Fibroblast of skin of right biceps (primary cell): Measurements from ENCODE around the gene RFLNA.
"Not testable (repeated sequence)": the region's sequence is repeated elsewhere in the genome, so short reads cannot be mapped to it uniquely, and the experiment has no call there.

Experiments
- DNase-seq: peaks from one replicate; pipeline ENCODE4 v3.0.0-alpha.2; 2013

The RFLNA gene

DNA sequence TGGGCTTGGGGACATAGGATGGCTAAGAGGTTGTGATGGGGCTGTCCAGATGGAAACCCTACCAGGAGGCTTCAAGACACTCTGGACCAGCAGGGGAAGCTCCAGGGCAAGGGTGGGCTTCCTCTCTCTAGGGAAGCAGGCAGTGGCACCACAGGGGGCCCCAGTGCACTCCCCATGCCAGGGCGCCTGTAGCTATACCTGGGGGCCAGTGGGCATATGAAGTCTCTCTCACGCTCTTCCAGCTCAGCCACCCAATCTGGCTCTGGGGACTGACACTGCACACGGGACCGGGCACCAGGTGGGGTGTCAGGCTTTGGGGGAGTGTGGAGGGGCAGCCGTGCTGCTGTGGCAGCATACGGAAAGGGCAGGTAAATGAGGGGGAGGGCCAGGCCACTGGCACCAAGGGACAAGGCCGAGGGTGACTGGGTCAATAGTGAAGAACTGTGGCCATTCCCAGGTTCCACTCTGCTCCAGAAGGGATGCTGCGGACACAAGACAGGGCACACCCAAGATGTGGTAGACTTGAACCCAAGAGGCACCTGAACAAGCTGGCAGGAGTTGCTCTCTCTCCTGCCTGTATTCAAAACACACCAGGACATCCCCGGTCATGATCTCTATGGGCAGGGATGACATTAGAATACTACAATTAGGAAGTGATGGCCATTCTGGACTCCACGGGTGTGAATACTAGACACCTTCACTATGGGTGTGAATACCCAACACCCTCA, 27.5 kb downstream of the RFLNA start:
- DNase-seq, result peak; percentile 36

DNA sequence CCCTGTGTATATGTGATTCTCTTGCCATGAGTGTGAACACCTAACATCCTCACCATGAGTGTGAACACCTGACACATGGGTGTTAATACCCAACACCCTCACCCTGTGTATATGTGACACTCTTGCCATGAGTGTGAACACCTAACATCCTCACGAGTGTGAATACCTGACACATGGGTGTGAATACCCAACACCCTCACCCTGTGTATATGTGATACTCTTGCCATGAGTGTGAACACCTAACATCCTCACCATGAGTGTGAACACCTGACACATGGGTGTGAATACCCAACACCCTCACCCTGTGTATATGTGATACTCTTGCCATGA, 28.1 kb downstream of the RFLNA start:
- DNase-seq, result not testable (repeated sequence)

DNA sequence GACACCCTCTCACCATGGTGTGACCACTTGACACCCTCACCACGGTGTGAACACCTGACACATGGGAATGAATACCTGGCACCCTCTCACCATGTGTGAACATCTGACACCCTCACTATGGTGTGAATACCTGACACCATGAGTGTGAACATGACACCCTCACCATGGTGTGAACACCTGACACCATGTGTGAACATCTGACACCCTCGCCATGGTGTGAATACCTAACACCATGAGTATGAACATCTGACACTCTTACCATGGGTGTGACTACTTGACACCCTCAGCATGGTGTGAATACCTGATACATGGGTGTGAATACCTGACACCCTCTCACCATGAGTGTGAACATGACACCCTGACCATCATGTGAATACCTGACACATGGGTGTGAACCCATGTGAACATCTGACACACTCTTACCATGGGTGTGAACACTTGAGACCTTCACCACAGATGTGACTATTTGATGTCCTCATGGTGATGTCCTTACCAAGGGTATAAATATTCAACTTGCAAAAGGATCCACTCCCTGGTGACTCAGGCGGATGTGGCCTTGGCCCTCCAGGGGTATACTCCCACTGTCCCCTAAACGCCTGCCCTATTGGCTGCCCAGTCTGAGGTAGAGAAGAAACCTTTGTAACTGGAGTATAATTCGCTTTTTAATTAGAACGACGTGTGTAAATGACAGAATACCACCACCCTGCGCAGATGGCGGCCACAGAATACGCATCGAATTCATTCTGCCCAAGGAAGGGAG, 29.1 kb downstream of the RFLNA start:
- peak; percentile 19 for DNase-seq

DNA sequence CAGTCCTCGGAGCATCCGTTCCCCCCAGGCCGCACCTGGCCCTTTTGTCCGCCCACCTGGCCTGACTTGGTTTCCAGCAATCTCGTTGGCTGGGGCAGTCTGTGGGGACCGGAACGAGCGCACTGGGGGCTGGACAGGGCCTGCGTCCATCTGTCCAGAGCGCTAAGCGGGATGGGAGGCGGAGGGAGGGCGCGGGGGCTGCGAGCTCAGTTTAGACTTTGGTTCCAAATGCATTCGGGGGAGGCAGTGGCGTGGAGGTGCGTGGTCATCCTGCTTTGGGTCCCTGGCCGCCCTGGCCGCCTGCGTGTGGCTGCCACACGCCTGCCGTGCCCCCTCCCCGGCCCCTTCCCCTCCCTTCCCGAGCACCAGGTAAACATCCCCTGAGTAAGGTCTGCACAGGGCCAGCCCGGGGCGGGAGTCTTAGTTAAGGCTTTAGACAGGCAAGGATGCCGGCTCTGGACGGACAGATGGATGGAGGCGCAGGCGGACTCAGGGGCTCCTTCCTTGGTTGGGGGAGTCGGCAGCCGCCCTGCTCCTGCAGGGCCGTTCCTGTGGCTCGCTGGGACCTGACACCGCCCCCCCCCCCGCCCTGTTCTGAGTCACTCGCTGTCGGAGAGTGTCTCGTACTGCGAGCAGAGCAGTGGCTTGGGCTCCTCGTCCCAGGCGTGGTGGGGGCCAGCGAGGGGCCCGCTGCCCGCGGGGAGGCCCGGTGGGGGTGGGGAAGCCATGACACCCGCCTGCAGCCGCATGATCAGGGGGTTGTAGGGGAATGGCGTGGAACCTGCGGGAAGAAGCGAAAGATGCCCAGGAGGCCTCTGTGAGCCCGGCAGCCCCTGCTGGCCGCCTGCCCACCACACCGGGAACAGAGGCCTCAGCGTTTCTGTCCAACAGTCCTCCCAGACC, 30.2 kb downstream of the RFLNA start:
- no peak for DNase-seq

DNA sequence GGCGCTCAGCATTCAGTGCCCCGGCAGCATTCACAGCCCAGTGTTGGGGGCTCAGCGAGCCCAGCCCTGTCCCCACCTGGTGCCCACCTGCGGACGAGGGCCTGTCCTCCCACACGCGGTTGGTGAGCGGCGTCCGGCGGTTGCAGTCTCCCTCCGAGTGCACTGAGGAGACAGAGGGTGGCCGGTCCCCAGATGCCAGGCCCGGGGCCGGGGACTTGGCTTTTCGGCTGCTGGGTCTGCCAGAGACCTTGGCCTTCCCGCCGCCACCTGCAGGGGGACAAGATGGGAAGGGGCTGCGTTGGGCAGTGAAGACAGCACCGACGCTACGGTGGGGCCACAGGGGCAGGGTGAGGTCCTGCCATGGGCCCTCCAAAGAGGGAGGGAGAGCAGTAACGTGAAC, 31.2 kb downstream of the RFLNA start:
- no peak for DNase-seq

DNA sequence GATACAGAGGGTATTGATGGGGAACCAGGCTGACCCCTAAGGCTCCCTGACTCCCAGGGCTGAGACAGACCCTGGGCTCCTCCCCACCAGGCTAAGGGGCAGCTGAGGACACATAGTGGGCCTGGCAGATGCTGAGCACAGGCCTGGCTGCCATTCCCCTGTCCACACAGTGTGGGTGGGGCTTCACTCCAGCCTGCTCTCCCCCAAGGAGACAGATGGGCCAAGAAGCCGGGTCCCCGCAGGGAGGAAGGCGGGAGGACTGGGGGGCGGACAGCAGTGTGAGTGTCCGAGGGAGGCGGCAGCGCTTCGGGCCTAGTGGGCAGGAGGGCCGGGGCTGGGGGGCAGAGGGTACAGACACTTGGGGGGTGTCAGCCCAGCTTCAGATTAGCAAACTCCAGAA, 32.0 kb downstream of the RFLNA start:
- no peak for DNase-seq

DNA sequence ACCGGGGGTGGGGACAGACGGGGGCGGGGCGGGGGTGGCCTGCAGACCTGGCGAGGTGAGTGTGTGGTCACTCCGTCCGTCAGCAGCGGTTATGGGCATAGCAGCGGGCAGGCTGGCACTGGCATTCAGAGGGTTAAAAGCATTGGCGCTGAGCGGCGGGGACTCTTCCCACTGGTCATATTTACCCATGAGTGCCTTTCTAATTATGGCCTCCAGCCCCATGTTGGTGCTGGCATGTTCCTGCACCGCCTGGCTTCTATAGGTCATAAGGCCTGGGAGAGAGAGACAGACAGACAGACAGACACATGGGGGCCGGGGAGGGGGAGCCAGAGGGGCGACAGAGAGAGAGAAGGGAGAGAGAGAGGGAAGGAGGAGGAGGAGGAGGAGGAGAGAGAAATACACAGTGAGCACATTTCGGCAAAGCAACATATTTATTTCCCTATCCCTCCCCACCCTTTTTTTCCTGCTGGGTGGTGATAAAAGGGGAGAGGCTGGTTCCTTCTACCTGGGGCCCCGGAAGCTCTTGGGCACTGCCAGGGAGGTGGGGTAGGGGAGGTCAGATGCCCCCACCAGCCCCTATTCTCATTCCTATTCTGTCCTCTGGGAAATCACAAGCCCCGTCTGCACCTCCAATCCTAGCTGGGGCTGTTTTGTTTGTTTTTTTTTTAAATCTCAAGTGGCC, 32.6 kb downstream of the RFLNA start:
- DNase-seq, result no peak

DNA sequence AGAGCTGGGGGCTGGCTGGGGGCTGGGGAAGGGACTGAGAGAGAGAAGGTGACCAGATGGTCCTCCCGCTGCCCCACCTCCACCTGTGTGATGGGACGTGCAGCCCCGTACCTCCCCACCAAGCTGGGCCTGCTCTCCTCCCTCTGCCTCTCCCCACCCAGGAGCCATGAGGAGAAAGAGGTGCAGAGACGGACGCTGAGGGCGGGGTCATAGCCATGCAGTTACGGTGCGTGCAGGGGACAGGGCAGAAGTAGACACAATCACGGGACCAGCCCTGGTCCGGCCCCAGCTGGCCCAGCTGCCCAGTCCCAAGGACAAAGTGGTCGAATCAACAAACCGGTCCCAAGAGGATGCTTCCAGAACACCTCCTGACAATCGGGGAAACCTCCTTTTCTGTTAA, 33.2 kb downstream of the RFLNA start:
- no peak for DNase-seq

DNA sequence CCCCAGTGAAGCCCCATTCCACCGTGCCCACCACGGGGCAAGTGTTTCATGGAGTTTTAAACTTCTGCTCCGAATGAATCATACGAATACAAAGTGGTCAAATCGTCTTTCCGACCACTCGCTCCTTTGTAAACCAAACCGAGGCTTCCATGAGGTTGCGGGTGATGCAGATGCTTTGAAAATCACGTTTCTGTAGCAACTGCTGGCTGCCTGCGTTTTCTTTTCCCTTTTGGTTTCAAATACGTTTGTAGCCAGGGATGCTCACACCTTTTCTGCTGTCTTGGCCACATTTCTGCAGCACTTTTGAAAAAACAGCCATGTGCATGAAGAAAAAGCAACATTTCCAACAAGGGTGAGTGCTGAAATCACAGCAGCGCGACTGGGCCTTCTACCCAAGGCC, 33.7 kb downstream of the RFLNA start:
- no peak for DNase-seq

DNA sequence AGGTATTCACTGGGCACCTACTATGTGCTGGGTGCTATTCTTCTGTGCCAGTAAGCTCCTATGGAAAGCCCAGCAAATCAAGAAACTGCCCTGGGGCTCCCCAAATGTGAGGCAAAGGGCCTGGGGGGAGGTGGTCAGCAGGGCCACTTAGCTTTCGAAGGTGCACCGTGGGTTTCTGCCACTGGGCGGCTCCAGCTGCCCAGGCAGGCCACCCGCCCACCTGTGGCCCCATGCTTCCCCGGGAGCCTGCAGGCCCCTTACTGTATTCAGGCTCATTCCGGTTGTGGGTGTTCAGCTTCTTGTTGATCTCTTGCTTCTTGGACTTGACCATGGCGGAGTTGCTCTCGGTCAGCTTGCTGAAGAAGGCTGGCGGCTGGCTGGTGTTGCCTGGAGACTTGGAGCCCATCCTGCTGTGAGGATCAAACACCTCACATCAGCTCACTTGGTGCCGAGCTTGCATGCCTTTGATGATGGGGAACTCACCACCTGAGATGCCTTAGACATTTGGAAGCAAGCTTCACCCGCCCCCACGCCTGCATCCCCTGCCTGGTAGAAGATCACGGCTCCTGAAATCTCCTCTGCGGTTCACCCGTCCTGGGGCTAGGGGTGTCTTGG, 37.3 kb downstream of the RFLNA start:
- DNase-seq, result no peak

DNA sequence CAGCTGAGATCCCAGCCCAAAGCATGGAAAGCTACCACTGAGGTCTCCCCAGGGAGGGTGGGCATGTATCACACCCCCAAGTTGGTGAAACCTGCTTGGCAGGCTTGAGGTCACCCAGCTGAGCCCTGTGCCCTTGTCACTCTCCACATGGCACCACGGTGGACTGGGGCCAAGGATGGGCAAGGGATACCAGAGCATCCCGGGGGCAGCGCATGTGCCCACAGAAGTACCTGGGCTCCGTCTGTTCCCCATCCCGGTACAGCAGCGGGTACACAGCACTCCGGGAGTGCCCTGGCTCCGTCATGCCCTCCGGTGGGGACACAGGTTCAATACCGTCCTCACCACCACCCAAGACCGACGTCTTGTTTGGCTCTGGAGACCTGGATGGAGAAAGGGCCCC, 38.0 kb downstream of the RFLNA start:
- DNase-seq, result no peak

DNA sequence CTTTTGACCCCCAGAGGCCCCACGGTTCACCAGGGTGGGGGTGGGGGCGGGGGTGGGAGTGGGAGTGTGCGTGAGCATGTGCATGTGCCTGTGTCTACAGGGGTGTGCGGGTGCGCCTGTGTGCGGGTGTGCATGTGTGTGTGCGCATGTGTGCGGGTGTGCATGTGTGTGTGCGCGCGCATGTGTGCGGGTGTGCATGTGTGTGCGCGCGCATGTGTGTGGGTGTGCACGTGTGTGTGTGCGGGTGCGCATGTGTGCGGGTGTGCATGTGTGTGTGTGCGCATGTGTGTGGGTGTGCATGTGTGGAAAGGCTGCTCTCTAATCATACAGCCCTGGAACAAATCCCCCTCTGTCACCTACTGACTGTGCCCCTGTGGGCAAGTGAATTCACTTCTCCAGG, 38.8 kb downstream of the RFLNA start:
- no peak for DNase-seq

DNA sequence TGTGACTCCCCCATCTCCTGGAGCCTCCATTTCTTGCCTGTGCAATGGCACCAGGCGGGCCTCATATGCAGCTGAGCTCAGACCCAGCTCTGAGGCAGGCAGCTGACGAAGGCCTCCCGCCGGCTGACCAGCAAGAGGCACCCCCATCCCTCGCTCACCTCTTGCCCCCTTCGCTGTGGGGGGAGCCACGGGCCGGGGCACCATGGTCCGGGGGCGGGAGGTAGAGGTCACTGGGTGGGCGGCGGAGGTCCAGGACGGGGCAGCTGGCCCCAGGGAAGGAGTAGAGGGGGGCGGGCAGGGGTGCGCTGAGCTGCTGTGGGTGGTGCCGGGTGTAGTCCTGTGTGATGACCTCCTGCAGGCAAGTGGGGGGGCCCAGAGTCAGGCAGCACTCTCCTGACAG, 39.4 kb downstream of the RFLNA start:
- DNase-seq, result no peak

DNA sequence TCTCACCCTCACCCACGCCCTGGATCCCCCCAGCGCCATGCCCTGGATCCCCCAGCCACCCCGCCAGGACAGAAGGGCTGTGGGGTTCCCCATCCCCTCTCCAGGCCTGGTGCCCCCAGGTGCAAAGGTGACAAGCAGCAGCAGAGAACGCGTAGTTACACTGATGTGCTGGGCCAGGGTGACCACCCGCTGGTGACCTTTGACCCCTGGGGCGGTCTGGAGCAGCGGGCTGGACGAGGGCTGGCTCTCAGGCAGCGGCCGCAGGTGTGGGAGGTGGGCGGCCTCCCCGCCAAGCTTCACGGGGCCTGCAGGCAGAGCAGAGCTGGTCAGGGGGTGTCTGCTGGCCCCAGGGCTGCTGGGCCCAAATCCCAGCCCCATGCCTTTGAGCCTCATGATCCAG, 40.1 kb downstream of the RFLNA start:
- DNase-seq, result no peak

DNA sequence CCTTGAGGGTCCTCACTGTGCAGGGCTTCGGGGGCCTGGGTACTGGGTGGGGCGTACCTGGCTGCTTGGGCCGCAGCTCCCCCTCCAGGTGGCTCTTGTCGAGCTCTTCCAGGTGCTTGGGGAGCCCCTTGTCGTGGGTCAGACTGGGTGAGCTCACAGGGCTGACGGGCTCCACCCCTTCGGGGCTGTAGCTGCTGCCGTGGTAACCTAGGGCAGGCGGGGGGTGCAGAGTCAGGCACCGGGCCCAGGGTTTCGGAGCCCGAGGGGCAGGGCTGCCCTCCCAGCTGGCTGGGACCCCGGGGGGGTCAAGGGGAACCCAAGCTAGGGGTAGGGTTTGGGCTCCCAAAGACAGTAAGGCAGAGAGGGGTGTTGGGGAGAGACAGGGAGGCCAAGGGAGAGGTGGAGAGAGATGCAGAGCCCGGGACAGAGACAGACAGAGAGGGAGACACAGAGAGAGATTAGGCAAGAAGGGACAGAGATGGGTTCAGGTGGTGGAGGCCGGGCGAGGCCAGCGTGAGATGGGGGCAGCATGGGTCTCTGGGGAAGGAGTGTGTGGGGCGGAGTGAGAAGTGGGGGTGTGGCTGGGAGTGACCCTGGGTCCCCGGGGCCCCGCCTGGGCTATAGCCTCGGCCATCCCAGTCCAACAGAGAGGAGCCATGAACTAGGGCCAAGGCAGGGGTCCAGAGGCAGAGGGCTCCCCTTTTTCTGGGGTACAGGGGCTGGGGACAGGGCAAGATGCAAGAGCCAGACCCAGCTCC, 40.7 kb downstream of the RFLNA start:
- no peak for DNase-seq

DNA sequence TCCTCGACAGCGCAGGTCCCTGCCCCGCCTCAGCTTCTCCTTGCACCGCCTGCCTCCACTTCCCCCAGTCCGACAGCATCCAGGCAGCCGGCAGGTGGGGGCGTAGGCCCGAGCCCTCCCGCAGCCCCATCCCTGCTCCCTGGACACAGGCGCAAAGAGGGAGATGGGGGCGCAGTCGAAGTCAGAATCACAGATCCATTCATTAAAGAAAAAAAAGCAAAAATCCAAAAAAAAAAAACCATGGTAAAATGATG, 41.2 kb downstream of the RFLNA start:
- no peak for DNase-seq

DNA sequence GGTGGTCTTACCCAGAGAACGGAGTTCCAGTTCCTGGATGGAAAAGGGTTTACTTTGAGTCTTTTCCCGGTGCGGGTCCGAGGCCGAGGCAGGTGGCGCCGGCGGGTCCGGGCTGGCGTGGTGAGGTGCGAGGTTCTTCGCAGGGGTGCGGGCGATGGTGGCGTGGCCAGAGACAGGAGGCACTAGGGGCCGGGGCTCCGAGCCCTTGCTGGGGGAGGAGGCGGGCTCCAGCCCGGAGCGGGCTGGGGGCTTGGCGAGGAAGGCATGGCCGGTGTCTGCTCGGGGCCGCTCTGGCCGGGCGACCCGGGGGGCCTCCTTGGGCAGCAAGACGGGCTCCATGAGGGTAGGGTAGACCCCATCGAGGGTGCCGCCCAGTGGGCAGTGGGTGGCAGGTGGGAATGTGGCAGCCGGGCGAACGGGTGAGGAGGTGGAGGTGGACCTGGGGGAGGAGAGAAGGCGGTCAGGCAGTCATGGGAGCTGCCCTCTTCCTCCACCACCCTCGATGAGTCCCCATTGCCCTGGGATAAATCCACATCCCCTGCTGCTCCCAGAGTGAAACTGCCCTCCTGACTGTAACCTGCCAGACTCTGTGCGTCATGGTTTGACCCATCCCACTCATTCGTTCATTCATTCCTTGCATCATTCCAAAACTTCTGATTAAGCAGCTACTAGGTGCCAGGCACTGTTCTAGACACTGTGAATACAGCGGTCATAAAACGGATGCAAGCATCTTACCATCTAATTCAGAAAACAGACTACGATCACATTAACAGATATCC, 42.0 kb downstream of the RFLNA start:
- no peak for DNase-seq

DNA sequence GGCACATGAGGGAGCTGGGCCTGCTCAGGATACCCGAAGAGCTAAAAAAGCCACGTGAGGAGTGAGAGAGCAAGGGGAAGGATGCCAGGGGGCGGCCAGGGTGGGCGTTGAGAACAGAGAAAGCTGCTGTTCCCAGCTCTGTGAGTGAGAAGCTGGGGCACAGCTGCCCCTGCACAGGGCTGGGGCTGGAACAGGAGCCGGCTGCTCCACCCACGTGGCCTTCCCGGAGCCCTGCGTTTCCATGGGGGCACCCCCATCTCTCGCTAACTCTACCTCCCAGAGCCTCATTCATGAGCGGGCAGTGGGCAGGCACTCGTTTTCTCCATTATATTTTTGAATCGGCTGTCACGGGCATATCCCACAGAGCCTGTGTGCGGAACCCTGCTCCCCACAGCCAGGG, 42.7 kb downstream of the RFLNA start:
- DNase-seq, result no peak

DNA sequence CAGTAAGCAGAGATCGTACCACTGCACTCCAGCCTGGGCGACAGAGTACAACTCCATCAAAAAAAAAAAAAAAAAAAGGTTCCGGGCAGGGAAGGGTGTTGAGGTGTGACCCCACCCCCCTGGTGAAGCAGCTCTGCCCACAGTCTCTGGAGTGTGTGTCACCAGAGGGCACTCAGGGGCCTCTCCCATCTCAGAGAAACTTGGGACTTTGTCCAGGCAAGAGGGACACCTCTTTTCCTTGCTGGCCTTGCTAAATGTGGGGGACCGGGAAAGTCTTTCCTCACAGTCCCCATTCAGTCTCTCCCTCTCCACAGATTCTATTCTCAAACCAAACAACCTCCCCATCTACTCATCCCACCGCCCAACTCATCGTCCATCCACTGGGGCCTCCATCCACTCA, 43.6 kb downstream of the RFLNA start:
- DNase-seq, result no peak

DNA sequence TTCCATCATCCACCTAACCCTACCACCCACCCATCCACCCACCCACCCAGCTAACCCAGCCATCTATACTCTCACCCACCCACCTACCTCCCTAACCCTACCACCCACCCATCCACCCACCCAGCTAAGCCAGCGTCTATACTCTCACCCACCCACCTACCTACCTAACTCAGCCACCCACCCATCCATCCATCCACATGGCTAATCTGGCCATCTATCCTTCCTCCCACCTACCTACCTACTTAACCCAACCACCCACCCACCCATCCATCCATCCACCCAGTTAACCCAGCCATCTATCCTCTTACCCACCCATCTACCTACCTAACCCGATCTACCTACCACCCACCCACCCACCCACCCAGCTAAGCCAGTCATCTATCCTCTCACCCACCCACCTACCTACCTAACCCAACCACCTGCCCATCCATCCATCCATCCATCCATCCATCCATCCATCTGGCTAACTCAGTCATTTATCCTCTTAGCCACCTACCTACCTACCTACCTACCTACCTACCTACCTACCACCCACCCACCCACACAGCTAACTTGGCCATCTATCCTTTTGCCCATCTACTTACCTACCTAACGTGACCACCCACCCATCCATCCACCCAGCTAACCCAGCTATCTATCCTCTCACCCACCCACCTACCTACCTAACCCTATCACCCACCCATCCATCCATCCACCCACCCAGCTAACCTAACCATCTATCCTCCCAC, 44.1 kb downstream of the RFLNA start:
- DNase-seq, result no peak
